Panc1 (cell line): ENCODE measurements around the gene RALA. TPM values are rescaled to one million over a fixed set of nuclear protein-coding genes. Genes with fewer than 3 reads are reported as not detected.

ENCODE experiments used
- ATAC-seq: fragments of 200-7000 bp; cut with Tn5 transposase; 2 replicates; pipeline ENCODE4 v1.9.1; 2020; ENCODE audit warnings: mild to moderate bottlenecking, moderate library complexity
- BruUV-seq: library from RNA; stranded (reverse); fragments of 400-500 nt; replicated peaks from 2 replicates; lab custom pipeline; 2021; lab: Mats Ljungman, UMichigan
- CTCF ChIA-PET: fragments of 300-600 bp; sonication (Branson Sonifier 250); formaldehyde crosslinking; loops from one replicate; lab custom pipeline; 2022; ENCODE audit warnings: antibody characterized with exemption; lab: Charles Lee
- POLR2A ChIA-PET: fragments of 300-600 bp; sonication (Branson Sonifier 250); formaldehyde crosslinking; loops from one replicate; lab custom pipeline; 2022; ENCODE audit warnings: antibody characterized with exemption; lab: Charles Lee
- DNase-seq: peaks from one replicate; pipeline ENCODE4 v3.0.0-alpha.2; 2010; ENCODE audit warnings: low read depth, low spot score
- H3K27ac ChIP-seq: 2 replicates; pipeline ENCODE4 v1.5.1; 2011; ENCODE audit warnings: mild to moderate bottlenecking, low read length, inconsistent platforms
- H3K27me3 ChIP-seq: fragments of 200-500 bp; sonication (Bioruptor generic); 2 replicates; pipeline ENCODE4 v1.6.0; 2014; ENCODE audit warnings: low read length, inconsistent platforms; ENCODE audit not compliant: control insufficient read depth, insufficient read depth
- H3K36me3 ChIP-seq: fragments of 200-500 bp; sonication (Bioruptor generic); 2 replicates; pipeline ENCODE4 v1.5.1; 2014; ENCODE audit warnings: inconsistent platforms, mild to moderate bottlenecking, low read length, moderate library complexity; ENCODE audit not compliant: control insufficient read depth, insufficient read depth
- H3K4me1 ChIP-seq: 2 replicates; pipeline ENCODE4 v1.5.1; 2011; ENCODE audit warnings: inconsistent platforms, mild to moderate bottlenecking, low read length, moderate library complexity; ENCODE audit not compliant: control insufficient read depth, insufficient read depth
- H3K4me3 ChIP-seq, 2 experiments: 2 replicates each; pipeline ENCODE4 v1.5.1; 2011 to 2012; ENCODE audit warnings: low read depth in 2 of 2, low read length in 2 of 2, mild to moderate bottlenecking in 2 of 2, inconsistent platforms in 1 of 2, moderate library complexity in 1 of 2
- H3K9me3 ChIP-seq: fragments of 200-500 bp; sonication (Bioruptor generic); 2 replicates; pipeline ENCODE4 v1.5.1; 2014; ENCODE audit warnings: low read depth, mild to moderate bottlenecking, inconsistent platforms, low read length, moderate library complexity; ENCODE audit not compliant: control insufficient read depth, insufficient read depth
- CTCF ChIP-seq: fragments of 450-650 bp; IDR thresholded peaks from 2 replicates; pipeline ENCODE4 v1.5.1; 2017; ENCODE audit warnings: mild to moderate bottlenecking
- POLR2AphosphoS5 ChIP-seq: IDR thresholded peaks from 2 replicates; pipeline ENCODE4 v1.6.1; 2012; ENCODE audit warnings: mild to moderate bottlenecking, low read depth, low read length, moderate library complexity
- REST ChIP-seq, 2 experiments: IDR thresholded peaks; 2 replicates each; pipeline ENCODE4 v1.6.1; 2011 to 2012; ENCODE audit warnings: low read depth in 2 of 2, control low read depth in 1 of 2, low read length in 1 of 2, mild to moderate bottlenecking in 1 of 2, moderate library complexity in 1 of 2; ENCODE audit not compliant: insufficient read depth in 1 of 2
- SIN3A ChIP-seq: IDR thresholded peaks from 2 replicates; pipeline ENCODE4 v1.6.1; 2012; ENCODE audit warnings: low read depth, mild to moderate bottlenecking, low read length, moderate library complexity, borderline replicate concordance; ENCODE audit not compliant: insufficient read depth
- TCF7L2 ChIP-seq: IDR thresholded peaks from 2 replicates; pipeline ENCODE4 v1.6.1; 2011; ENCODE audit warnings: mild to moderate bottlenecking, low read depth, low read length, inconsistent platforms
- in situ Hi-C: cut with HindIII; loops from 2 replicates; pipeline ENCODE4 v1.10.0; 2016; ENCODE audit warnings: low sequenced_read_pairs, low pct_unique_long_range_greater_than_20kb
- intact Hi-C: fragments of 100-400 bp; cut with micrococcal nuclease; formaldehyde crosslinking; loops from one replicate; pipeline ENCODE4 v1.10.0; 2022; ENCODE audit not compliant: unreplicated experiment
- total RNA-seq: library from RNA; stranded (reverse); gene quantifications from one replicate; pipeline ENCODE4 v1.2.1, GENCODE V29; 2021; ENCODE audit not compliant: unreplicated experiment

RALA gene
- total RNA-seq, 1 experiment from 2014 or later = 34.3 TPM

GRCh38 chr7:39631736-39632308, 8.4 kb downstream of the RALA start:
- ChIA-PET CTCF (no interaction called here), POLR2A (no interaction called here)
- intact Hi-C loops (no loop called here), in situ Hi-C loops (no loop called here)
- H3K27ac ChIP-seq = no peak overlapping the region
- H3K4me3 ChIP-seq = no peak overlapping the region
- no peak for ATAC-seq
- TF ChIP-seq POLR2AphosphoS5 = no peak
- no peak for TF ChIP-seq SIN3A
- no peak for TF ChIP-seq CTCF
- TF ChIP-seq TCF7L2 = no peak
- TF ChIP-seq REST (IDR thresholded peaks at IDR 0.05; ENCODE audit: insufficient read depth in 1 of 2, low read depth in 2 of 2, low read length in 1 of 2) = no peak
- no peaks in the 10 kb centered on the region for H3K9me3 ChIP-seq
- H3K27me3 ChIP-seq = no peaks in the 10 kb centered on the region
- no peaks in the 10 kb centered on the region for H3K36me3 ChIP-seq
- 0 out of 2 replicates have a peak, but pooled peaks cover 6% of the 10 kb centered on the region for H3K4me1 ChIP-seq
- DNase-seq = no peak
- BruUV-seq = no TSS peak

- TF ChIP-seq CTCF = no peak
- TF ChIP-seq TCF7L2 = no peak
- no peak for TF ChIP-seq REST (IDR thresholded peaks at IDR 0.05; ENCODE audit: insufficient read depth in 1 of 2, low read depth in 2 of 2, low read length in 1 of 2)
- no peak for TF ChIP-seq POLR2AphosphoS5
- DNase-seq = no peak
- Histone ChIP-seq H3K36me3 (no peaks in the 10 kb centered on the region), H3K4me3 (no peak overlapping the region), H3K27me3 (no peaks in the 10 kb centered on the region), H3K4me1 (no peaks in the 10 kb centered on the region), H3K27ac (no peak overlapping the region), H3K9me3 (no peaks in the 10 kb centered on the region)
- in situ Hi-C loops = no loop called here
- ChIA-PET CTCF (no interaction called here), POLR2A (interaction anchor here (0.7 kb wide), 1 partner anchor 76 kb away, joined by 3 read pairs; no protein-coding TSS in a partner anchor)
- intact Hi-C loops = no loop called here
- no peak for ATAC-seq
- no TSS peak for BruUV-seq
These were observed 10.4 kb downstream of the RALA start for GRCh38 chr7:39633563-39634477.
